GM19324 (cell line): ENCODE measurements around the gene ARL6IP4.

Source experiments
- ATAC-seq: cut with Tn5 transposase; IDR thresholded peaks from one replicate; pipeline ENCODE4 v1.9.1; 2021; ENCODE audit warnings: mild to moderate bottlenecking, moderate library complexity; ENCODE audit not compliant: unreplicated experiment, low FRiP score

Gene ARL6IP4

GRCh38 chr12:122958198-122958888, 22.1 kb upstream of the ARL6IP4 start:
- ATAC-seq = no peak

DNA sequence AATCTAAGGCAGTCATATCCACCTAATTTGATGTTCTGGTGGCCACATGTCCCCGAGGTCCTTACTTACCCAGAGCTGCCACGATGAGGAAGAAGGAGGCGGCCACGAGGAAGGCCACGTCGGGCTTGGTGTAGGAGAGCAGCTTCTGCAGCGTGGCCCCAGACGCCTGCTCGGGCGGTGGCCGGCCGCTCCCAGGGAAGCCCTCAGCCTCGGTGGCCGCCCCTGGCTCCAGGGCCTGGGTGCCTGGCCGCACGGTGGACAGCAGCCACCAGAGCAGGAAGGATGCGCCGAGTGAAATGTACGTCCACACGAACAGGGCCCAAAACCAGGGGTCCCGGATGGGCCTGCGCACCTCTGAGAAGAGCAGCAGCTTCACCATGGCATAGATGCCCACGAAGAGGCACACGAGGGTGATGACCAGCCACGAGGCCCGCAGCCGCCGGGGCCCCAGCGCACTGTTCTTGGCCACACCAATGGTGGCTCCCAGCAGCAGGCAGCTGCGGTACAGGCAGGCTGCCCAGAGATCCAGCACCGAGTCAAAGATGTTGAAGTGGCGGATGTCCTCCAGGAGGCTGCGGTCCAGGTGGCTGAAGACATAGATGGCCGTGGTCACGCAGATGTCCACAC, 20.8 kb upstream of the ARL6IP4 start:
- ATAC-seq = no peak

- no peak for ATAC-seq
Measured at GRCh38 chr12:122960193-122960569, 20.3 kb upstream of the ARL6IP4 start.

DNA sequence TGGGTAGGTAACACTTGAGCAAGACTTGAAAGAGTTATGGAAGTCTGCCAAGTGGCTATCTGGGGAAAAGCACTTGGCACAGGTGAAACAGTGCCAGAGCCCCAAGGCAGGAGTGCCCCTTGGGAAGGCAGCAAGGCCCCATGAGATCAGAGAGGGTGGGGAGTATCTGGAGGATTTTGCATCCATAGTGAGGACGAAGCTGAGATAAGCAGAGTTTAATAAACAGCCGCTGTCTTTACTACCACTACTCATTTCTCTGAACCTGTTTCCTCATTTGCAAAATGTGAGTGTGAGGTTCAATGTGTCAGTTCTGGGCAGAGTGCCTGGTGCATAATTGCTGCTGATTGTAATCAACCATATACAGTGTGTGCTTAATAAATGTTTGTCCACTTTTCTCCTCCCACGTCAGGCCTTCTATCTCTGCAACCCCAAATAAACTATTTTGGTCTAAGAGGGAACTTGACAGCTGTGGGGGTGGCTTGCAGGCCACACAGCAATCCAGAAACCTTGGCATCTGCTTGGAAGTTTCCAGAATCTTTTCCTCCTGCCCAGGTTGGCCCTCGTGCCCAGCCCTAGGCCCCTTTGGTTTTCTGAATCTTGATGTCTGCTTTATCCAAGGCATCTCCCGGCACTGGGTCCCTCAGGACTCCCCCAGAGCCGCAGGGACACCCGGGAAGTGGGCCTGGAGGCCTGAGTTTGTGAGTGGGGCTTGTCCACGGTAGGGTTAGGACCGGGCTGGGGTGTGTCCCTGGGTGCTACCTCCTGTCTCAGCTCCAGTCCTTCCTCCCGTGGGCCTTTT, 18.8 kb upstream of the ARL6IP4 start:
- ATAC-seq = no peak

DNA sequence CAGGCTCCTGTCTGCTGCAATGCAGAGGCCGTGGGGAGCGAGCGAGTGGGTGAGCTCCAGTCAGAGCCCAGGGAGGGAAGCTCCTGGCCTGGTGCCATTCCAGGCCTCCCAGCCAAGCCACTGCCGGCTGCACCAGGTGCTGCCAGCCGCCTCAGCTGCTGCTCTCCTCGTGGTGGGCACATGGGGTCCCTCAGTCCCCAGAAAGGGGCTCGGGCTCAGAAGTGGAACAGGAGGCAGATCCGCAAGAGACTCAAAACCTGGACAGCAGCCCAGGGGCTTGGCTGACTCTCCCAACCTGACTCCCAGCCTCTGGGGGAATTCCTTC, 16.6 kb upstream of the ARL6IP4 start:
- no peak for ATAC-seq

DNA sequence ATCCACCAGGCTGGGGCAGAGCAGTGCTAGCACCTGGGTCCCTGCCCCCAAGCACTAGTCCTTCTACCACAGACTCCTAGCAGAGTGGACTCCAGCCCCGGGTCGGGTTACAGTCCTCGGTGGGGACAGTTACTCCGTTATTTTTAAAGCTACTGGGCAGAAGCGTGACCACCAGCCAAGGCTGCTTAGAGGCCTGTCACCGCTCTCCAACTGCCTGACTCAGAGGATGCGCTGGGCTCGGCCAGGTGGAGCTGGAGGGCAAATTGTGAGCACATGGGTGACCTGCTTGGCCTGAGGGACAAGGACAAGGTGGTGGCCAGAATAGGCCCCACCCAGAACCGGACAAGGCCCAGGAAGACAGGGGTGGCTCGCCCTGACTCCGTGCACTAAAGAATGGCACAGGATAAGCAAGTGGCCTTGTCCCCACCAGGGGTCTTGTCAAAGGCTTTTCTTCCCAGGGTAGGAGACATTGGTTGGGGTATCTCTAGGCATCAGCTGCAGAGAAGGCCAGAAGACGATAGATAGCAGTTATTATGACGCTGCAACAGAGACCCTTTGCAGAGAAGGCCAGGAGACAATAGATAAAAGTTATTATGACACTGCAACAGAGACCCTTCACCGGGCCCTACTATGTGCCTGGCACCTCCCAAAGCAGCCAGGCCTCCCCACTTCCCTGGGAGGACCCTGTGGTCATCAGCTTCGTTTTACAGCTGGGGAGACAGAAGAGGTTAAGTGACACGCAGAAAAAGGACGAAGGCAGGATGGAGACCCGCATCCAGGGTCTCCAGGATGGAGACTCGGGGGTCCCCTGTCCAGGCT, 15.8 kb upstream of the ARL6IP4 start:
- no peak for ATAC-seq

- no peak for ATAC-seq
Measured at GRCh38 chr12:122965321-122965751, 15.1 kb upstream of the ARL6IP4 start.

GRCh38 chr12:122965851-122966742, 14.4 kb upstream of the ARL6IP4 start, which contains the start of gene ABCB9:
TSS of gene ABCB9 (minus strand) at chr12:122966463. CDS start at chr12:122960235, 6,228 bp downstream.
- ATAC-seq = peak; percentile 54

DNA sequence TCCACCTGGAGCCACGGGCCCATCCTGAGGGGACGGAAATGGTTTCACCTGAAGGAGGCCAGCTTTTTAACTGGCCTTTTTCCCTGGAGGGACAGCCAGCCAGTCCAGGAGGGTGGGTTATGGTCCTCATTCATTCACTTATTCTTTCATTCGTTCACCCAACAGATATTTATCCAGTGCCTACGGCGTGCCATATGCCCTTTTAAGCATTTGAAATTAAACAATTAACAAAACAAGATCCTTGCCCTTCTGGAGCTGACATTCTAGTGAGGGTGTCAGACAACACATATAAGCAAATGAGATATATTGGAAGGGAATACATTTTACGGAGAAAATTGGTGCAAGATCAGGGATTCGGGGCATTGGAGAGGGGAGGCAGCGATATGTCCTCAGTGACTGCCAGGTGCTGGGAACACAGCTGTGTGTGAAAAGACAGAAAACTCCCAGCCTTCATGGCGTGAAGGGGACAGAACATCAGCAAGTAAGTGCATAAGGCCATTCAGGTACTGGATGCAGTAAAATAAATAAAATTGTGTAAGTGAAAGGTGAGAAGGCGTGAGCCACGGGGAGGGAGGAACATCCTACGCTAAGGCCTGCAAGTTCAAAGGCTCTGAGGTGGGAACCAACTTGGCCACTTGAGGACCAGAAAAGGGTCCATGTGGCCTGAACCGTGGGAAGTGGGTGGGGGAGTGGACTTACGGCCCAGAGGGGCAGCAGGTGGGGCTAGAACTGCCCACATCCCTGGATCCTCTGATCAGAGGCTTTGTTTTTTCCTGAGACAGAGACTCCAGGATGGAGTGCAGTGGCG, 13.5 kb upstream of the ARL6IP4 start:
- no peak for ATAC-seq

DNA sequence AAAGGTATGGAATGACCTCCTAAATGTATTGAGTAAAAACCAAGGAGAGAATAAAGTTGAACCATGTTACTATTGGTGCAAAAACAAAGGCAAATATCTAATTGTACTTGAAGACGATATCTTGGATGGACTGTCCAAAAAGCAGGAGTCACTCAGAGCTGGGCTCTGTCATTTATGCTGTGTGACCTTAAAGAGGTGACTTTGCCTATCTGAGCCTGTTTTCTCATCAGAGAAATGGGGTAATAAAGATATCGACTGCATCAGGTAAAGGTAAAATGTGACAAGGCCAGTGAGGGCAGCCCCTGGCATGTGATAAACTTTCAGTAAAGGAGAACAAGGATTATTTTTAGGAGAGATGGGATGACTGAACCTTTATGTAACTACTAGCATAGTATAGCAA, 12.4 kb upstream of the ARL6IP4 start:
- no peak for ATAC-seq

GRCh38 chr12:122969676-122970075, 10.8 kb upstream of the ARL6IP4 start:
- ATAC-seq = no peak

DNA sequence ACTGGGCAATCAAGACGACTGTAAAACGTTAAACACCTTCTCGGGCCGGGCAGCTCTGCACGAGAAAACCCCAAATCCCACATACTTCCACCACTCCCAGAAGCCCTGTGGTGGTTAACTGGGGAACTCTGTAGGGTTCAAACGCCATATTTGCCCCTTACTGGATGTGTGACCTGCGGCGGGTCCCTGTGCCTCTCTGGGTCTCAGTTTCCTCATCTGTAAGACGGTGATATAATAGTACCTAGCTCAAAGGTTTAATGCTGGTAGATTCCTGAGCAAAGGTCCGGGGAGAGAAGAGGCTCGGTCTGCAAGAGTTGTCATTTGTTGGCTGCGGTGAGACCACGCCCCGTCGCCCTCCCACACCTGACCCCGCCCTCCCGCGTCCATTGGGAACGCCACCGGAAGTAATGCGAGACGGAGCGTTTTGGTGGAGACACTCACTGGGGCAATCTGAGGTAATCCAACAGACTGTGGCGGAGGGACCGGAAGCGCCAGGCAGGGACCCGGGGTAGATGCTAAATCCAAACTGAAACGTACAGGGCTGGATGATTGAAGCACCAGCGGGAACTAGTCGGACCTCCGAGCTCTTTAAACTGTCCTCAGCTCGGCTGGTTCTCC, 6.1 kb upstream of the ARL6IP4 start:
- ATAC-seq = peak; percentile 85

- peak; percentile 71 for ATAC-seq
Measured at GRCh38 chr12:122974892-122975789, 5.3 kb upstream of the ARL6IP4 start, which contains the start of gene OGFOD2. TSS of gene OGFOD2 (plus strand) at chr12:122975244. CDS start at chr12:122975252, 8 bp downstream.

DNA sequence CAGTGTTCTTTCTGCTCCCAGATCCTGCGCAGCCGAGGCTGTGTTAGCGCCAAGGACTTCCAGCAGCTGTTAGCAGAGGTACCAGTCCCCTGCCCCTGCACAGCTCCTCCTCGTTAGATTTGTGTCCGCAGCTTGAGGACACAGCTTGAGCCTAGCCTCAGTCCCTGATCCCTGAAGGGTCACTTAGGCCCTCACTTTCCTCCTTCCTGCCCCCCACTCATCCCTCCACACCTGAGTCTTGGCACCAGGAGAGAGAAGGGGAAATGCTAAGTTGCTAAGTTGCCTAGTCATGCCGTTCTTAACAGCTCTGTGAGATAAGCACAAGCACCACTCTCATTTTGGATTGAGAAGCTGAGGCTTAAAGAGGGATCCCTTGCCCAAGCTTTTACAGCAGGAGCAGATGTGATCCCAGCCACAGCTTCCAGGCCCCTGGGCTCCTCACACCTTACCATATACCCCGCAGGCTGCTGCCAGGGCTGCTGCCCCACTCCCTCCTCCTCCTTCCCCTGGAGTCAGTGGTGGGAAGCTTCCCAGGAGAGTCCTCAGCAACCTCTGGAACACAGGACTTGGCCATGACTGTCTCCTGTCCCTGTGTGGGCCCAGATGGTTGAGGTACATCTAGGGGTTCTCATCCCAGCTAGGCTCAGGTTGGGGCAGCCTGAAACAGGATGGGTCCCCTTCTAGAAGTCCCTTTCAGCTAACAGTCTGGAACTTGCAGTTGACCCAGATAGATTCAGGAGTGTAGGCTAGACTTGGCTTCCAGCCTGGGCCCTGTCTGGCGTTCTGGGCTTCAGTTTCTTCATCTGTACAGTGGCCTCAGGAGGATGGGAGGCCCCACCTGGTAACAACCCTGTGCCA, 4.5 kb upstream of the ARL6IP4 start:
- no peak for ATAC-seq

DNA sequence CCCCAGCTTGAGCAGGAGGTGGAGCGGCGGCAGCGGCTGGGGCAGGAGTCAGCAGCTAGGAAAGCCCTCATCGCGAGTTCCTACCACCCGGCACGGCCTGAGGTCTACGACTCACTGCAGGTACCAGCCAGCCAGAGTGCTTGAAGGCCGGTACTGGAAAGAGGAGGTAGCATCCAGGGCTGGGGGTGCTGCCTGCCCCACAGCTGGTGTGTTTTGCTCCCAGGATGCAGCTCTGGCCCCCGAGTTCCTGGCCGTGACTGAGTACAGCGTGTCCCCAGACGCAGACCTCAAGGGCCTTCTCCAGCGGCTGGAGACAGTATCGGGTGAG, 3.9 kb upstream of the ARL6IP4 start:
- no peak for ATAC-seq

DNA sequence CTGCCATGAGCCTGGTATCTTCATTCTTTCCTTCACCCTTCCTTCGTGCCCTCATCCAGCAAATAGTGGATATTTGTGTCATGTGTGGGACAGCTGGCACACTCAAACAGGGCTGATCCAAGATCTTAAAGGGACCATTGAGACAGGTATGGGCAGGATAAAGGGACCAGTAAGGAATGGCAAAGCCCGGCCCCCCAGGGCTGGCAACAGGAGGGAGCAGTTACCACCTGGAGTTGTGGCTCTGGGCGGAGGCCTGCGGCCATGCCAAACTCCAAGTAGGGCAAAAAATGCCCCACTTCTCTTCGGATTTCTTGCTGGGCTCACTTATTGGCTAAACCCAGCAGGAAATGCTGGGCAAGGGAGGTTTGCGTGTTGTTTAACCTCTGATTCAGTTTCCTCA, 3.3 kb upstream of the ARL6IP4 start:
- no peak for ATAC-seq
